GM19328 (cell line): ENCODE measurements around the gene TRIOBP.
"Not testable (repeated sequence)": the region's sequence is repeated elsewhere in the genome, so short reads cannot be mapped to it uniquely, and the experiment has no call there.

ENCODE experiments used
- ATAC-seq: cut with Tn5 transposase; IDR thresholded peaks from one replicate; pipeline ENCODE4 v1.9.1; 2021; ENCODE audit warnings: mild to moderate bottlenecking, moderate library complexity; ENCODE audit not compliant: unreplicated experiment

Gene TRIOBP

GRCh38 chr22:37771702-37772427 is 75.0 kb downstream of the TRIOBP start:
- no peak for ATAC-seq

DNA sequence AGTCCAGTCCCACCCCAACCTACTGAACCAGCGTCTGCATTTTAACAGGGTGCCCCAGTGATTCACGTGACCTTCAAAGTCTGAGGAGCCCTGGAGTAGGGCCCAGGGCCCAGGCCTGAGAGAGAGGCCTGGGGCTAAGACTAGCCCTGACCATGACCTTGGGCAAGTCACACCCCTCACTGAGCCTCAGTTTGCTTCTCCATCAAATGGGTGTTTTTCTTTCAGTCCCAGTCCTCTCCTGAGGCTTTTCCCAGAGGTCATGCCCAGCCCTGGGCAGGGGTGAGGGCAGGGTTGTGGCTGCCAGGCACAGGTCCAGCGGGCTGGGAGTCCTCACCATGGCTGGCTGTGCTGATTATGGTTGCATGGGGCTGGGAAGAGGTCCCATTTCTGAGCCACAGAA is 77.9 kb downstream of the TRIOBP start:
- no peak for ATAC-seq

- no peak for ATAC-seq
Observed at GRCh38 chr22:37775785-37776638, 79.2 kb downstream of the TRIOBP start.

DNA sequence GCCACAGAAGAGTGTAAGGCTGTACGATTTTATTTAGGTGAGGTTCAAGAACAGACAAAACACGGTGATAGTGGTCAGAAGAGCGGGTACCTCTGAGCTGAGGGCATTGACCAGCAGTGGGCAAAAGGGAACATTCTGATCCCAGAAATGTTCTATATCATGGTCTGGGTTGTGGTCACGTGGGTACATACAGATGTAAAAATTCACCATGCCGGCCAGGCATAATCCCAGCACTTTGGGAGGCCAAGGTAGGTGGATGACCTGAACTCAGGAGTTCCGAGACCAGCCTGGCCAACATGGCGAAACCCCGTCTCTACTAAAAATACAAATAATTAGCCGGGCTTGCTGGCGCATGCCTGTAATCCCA is 79.8 kb downstream of the TRIOBP start:
- no peak for ATAC-seq

DNA sequence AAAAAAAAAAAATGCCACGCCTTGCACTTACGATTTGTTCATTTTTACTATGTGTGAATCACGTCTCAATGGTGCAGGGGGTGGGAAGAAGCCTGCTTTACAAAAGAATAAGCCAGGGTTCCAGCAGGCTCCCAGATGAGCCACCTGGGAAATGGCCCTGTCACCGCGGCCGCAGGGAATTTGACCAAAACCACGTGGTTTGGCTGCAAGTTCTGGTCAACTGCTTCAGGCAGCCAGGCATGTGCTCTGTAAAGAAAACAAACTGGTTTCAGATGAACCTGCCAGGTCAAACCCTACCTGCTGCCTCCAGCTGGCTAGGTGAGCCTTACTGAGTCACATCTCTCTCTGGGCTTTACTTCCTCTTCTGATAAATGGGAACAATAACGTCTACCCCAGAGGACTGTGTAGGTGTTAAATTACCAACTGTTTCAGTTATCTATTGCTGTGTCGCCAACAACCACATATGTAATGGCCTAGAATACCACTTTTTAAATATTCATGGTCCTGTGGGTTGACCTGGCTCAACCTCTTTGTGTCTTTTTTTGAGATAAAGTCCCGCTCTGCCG is 80.4 kb downstream of the TRIOBP start:
- ATAC-seq = no peak

DNA sequence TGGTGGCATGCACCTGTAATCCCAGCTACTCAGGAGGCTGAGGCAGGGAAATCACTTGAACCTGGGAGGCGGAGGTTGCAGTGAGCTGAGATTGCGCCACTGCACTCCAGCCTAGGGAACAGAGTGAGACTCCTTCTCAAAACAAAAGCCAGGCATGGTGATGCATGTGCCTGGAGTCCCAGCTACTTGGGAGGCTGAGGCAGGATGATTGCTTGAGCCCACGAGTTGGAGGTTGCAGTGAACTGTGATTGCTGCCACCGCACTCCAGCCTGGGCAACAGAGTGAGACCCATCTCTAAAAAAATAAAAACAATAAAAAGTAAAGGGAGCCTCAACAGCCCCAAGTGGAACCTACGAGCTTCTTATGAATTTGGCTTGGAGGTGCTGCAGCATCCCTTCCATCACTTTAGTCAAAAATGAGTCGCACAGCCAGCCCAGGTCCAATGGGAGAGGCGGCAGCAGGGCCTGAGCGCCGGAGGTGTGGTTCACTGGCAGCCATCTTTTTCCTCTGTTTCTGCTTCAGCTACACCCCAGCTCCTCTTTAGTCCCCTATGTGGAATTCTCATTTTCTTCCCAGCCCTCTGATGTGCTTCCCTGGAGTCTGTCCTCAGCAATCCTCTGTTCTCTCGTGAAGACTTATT is 81.6 kb downstream of the TRIOBP start:
- ATAC-seq = no peak

DNA sequence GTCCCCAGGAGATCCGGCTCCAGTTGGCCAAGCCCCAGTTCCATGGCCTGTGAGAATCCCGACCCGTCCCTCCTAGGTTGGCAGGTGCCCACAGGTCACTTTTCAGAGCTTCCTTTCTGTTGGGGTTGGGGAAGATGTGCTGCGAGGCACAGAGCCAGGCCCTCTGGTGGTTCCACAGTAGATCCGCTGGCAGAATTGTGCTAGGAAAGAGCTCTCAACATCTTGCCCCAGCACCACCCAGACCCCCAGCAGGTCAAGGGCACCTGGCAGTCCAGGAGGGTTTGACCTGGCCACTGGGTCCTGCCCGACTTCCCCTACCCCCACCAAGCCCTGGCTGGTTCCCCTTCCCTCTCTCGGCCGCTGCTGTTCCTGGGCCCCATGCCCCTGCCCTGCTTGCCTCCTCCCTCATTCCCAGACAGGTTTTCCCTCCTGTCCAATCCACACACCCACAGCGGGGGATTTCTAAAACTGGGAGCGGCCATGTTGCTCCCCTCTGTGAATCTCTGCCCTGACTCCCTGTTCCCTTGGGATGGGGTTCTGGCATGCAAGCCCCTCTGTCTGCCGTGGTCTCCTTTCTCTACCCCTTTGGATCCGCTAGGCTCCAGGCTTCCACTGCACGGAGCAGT is 84.7 kb downstream of the TRIOBP start:
- ATAC-seq = no peak

DNA sequence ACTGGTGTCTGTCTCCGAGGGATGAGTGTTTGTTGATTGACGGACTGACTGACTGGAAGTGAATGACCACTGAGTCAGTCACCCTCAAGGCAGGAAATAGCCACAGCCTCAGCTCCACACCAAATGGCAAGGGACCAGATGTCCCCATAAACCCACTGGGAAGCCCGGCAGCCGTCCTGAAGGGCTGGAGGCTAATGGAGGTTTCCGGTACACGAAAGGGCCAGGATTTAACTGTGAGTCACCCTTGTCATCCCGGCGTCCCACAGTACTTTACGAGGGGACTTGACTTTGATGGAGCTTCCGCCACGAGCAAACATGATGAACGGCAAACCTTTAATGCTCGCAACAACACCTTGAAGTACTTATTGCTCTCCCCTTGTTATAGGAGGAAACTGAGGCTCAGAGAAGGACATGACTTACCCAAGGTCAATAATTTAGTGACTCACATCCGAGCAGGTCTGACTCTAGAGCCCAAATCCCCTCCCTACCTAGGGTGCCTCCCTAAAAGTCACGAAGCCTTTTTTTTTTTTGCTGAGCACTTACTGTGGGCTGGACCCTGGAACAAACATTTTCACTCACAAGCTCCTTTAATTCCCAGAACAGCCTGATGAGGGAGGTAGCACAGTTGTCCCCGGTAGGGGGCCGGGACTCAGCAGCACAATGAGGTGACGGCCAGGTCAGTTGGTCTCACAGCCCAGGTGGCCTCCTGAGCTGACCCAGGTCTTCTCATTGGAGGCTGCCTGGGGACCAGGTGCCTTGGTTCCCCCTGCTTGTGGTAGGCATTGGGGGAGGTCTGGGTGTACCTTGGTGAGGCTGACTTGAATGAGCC is 85.7 kb downstream of the TRIOBP start:
- ATAC-seq = no peak

DNA sequence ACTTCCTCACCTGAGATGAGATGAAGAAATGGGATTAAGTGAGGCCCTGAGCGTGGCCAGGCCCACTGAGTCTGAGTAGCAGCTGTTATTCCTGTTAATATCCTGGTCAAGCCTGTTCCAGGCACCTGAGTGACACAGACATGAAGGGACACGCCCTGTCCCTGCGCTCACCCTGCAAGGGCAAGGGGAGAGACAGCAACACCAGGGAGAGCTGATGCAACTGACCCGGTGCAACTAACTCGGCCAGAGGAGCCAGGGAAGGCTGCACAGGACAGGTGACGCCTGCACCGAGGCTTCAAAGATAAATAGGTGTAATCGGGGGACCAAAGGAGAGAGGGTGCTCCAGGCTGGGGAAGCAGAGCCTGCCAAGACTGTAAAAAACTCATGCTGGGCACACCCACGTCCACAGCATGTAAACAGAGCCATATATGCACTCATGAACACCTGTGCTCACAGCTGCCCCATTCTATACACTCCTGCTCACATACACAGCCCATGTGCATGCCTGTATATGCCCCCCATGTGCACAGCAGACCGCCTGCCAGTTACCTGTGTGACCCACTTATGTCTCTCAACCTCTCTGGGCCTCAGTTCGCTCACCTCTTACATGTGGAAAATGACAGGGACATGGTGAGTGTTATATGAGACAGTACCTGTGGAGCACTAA is 88.1 kb downstream of the TRIOBP start:
- no peak for ATAC-seq

DNA sequence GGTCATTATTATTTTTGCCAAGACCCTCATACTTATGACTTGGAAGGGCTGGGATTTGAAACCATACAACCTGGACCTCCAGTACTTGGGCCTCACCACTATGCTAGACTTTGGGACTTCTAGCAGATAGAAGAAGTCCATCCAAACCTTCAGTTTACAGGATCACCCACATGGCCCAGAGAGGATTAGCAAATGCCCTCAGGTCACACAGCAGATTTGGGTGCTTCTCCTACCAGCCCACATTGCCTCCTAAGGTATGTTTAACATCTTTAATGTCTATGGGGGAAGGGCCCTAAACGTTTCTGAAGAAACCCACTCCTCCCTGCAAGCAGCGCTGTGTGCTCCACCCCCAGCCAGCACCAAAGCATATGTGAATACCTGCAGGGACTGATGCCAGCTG is 93.4 kb downstream of the TRIOBP start:
- no peak for ATAC-seq

GRCh38 chr22:37792494-37792893 is 95.6 kb downstream of the TRIOBP start:
- no peak for ATAC-seq

GRCh38 chr22:37794376-37794775 is 97.5 kb downstream of the TRIOBP start:
- no peak for ATAC-seq

DNA sequence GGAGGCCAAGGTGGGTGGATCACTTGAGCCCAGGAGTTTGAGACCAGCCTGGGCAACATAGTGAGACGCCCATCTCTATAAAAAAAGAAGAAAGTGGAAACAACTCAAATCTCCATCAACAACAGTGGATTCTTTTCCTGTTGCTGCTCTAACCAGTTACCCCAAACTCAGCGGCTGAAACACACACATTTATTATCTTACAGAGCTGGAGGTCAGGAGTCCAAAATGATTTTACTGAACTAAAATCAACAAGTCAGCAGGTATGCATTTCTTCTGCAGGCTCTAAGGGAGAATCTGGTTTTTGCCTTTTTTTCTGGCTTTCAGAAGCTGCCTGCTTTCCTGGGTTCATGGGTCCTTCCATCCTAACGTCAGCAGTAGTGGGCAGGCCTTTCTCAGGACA is 99.2 kb downstream of the TRIOBP start:
- ATAC-seq = no peak

GRCh38 chr22:37797259-37797658 is 100.4 kb downstream of the TRIOBP start:
- ATAC-seq = not testable (repeated sequence)

- ATAC-seq = no peak
Observed at GRCh38 chr22:37797874-37798500, 101.1 kb downstream of the TRIOBP start.

- not testable (repeated sequence) for ATAC-seq
Observed at GRCh38 chr22:37799979-37800378, 103.1 kb downstream of the TRIOBP start.

DNA sequence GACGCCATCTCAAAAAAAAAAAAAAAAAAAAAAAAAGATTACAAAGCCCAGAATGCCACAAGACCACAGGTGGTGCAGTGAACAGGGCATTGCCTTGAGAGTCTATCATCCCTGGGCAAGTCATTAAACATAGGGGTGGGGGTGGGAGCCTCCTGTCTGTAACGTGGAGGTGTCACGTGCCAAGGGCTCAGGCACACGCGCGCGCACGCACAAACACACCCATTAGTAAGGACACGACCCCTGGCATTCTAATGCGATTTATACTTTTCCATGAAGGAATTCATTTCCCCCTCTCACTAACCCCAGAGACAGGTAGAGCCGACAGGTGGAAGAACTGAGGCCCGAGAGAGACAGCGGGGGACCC is 105.1 kb downstream of the TRIOBP start:
- ATAC-seq = no peak

GRCh38 chr22:37802310-37803194 is 105.7 kb downstream of the TRIOBP start:
- no peak for ATAC-seq
